NCI-H2227 treated with DMSO at 0.1 percent for 48 hours (cell line): Measurements from ENCODE around the gene PRR27.

Experiments used
- DNase-seq: peaks from one replicate; lab custom pipeline; 2025; lab: John Stamatoyannopoulos, UW

PRR27 gene

GRCh38 chr4:70153937-70154336 is at the start of gene PRR27:
Gene PRR27 (plus strand): TSS chr4:70154237. CDS start chr4:70154376, 139 bp downstream.
- DNase-seq = no peak

GRCh38 chr4:70110917-70111316 is 43.1 kb upstream of the PRR27 start:
- no peak for DNase-seq

- no peak for DNase-seq
These were observed 40.4 kb upstream of the PRR27 start for GRCh38 chr4:70113656-70114055.

GRCh38 chr4:70114096-70114495 is 39.9 kb upstream of the PRR27 start:
- DNase-seq = no peak

GRCh38 chr4:70120323-70120722 is 33.7 kb upstream of the PRR27 start:
- DNase-seq = no peak

- no peak for DNase-seq
These were observed 20.6 kb upstream of the PRR27 start for GRCh38 chr4:70133473-70133872.

- no peak for DNase-seq
These were observed 15.3 kb upstream of the PRR27 start for GRCh38 chr4:70138751-70139150.

GRCh38 chr4:70151271-70151670 is 2.8 kb upstream of the PRR27 start:
- DNase-seq = no peak

GRCh38 chr4:70152088-70152487 is 1.9 kb upstream of the PRR27 start:
- no peak for DNase-seq

- DNase-seq = no peak
These were observed 4.5 kb downstream of the PRR27 start for GRCh38 chr4:70158576-70158975.

GRCh38 chr4:70177090-70177489 is 23.1 kb downstream of the PRR27 start:
- DNase-seq = no peak

GRCh38 chr4:70178075-70178660 is 24.1 kb downstream of the PRR27 start:
- DNase-seq = no peak

- DNase-seq = no peak
These were observed 25.8 kb downstream of the PRR27 start for GRCh38 chr4:70179811-70180210.

GRCh38 chr4:70181864-70182263 is 27.8 kb downstream of the PRR27 start:
- no peak for DNase-seq

GRCh38 chr4:70182517-70183167 is 28.6 kb downstream of the PRR27 start:
- no peak for DNase-seq

- DNase-seq = no peak
These were observed 29.3 kb downstream of the PRR27 start for GRCh38 chr4:70183168-70183939.

GRCh38 chr4:70183940-70184246 is 29.9 kb downstream of the PRR27 start:
- no peak for DNase-seq

GRCh38 chr4:70187216-70187615 is 33.2 kb downstream of the PRR27 start:
- DNase-seq = no peak

- no peak for DNase-seq
These were observed 36.5 kb downstream of the PRR27 start for GRCh38 chr4:70190579-70190978.

- DNase-seq = no peak
These were observed 37.6 kb downstream of the PRR27 start for GRCh38 chr4:70191647-70192046.

GRCh38 chr4:70192895-70193294 is 38.9 kb downstream of the PRR27 start:
- no peak for DNase-seq

- no peak for DNase-seq
These were observed 41.4 kb downstream of the PRR27 start, which contains the start of gene ODAM for GRCh38 chr4:70195425-70195824. Gene ODAM (plus strand): TSS chr4:70195725. CDS start chr4:70196544, 819 bp downstream.

- DNase-seq = no peak
These were observed 42.8 kb downstream of the PRR27 start for GRCh38 chr4:70196857-70197256.
